H9 (cell line): Measurements from ENCODE around the gene CCDC93. TPM values are rescaled to one million over a fixed set of nuclear protein-coding genes. Genes with fewer than 3 reads are reported as not detected.
A peak's percentile ranks its signal among the peaks of the same experiment; 100 is the strongest.

ENCODE experiments used
- DNase-seq: peaks from one replicate; pipeline ENCODE4 v3.0.0-alpha.2; 2017
- H2AFZ ChIP-seq: one replicate; pipeline ENCODE4 v1.6.1; 2013; ENCODE audit warnings: mild to moderate bottlenecking, low read length, control low read depth, moderate library complexity
- H2AK5ac ChIP-seq: 2 replicates; pipeline ENCODE4 v1.6.1; 2013; ENCODE audit warnings: low read length, control low read depth, mixed read lengths; ENCODE audit not compliant: insufficient read length
- H2BK120ac ChIP-seq: one replicate; pipeline ENCODE4 v1.6.1; 2013; ENCODE audit warnings: low read depth, mild to moderate bottlenecking, low read length, control low read depth, inconsistent platforms; ENCODE audit not compliant: poor library complexity, severe bottlenecking
- H2BK12ac ChIP-seq: 2 replicates; pipeline ENCODE4 v1.6.1; 2013; ENCODE audit warnings: low read length, control low read depth, mixed read lengths, low read depth; ENCODE audit not compliant: insufficient read length
- H2BK15ac ChIP-seq: 2 replicates; pipeline ENCODE4 v1.6.1; 2013; ENCODE audit warnings: low read depth, low read length, control low read depth
- H2BK20ac ChIP-seq: one replicate; pipeline ENCODE4 v1.6.1; 2013; ENCODE audit warnings: low read depth, mild to moderate bottlenecking, low read length, control low read depth, inconsistent platforms; ENCODE audit not compliant: poor library complexity, severe bottlenecking
- H2BK5ac ChIP-seq: 2 replicates; pipeline ENCODE4 v1.6.1; 2013; ENCODE audit warnings: low read length, control low read depth, mixed read lengths; ENCODE audit not compliant: insufficient read length
- H3K14ac ChIP-seq: 2 replicates; pipeline ENCODE4 v1.6.1; 2013; ENCODE audit warnings: low read length, control low read depth; ENCODE audit not compliant: insufficient read depth
- H3K18ac ChIP-seq: 2 replicates; pipeline ENCODE4 v1.6.1; 2013; ENCODE audit warnings: low read depth, mild to moderate bottlenecking, mixed read lengths, low read length, control low read depth; ENCODE audit not compliant: insufficient read length
- H3K23ac ChIP-seq: 2 replicates; pipeline ENCODE4 v1.6.1; 2013; ENCODE audit warnings: low read length, control low read depth, mixed read lengths, low read depth; ENCODE audit not compliant: insufficient read length
- H3K23me2 ChIP-seq: 2 replicates; pipeline ENCODE4 v1.6.1; 2013; ENCODE audit warnings: low read depth, mild to moderate bottlenecking, mixed read lengths, low read length, control low read depth; ENCODE audit not compliant: insufficient read length, poor library complexity, severe bottlenecking
- H3K27ac ChIP-seq: 2 replicates; pipeline ENCODE4 v1.5.1; 2013; ENCODE audit warnings: low read length, control low read depth, mixed read lengths, low read depth; ENCODE audit not compliant: insufficient read length
- H3K27me3 ChIP-seq: 2 replicates; pipeline ENCODE4 v1.6.1; 2013; ENCODE audit warnings: low read length, control low read depth, inconsistent platforms; ENCODE audit not compliant: insufficient read depth
- H3K4ac ChIP-seq: 2 replicates; pipeline ENCODE4 v1.6.1; 2013; ENCODE audit warnings: low read depth, mild to moderate bottlenecking, control low read depth, inconsistent platforms, low read length, moderate library complexity
- H3K4me1 ChIP-seq: 2 replicates; pipeline ENCODE4 v1.6.1; 2013; ENCODE audit warnings: low read length, control low read depth, inconsistent platforms; ENCODE audit not compliant: insufficient read depth
- H3K4me2 ChIP-seq: 2 replicates; pipeline ENCODE4 v1.6.1; 2013; ENCODE audit warnings: low read length, control low read depth, mixed read lengths; ENCODE audit not compliant: insufficient read length, insufficient read depth
- H3K56ac ChIP-seq: 2 replicates; pipeline ENCODE4 v1.6.1; 2013; ENCODE audit warnings: low read depth, mild to moderate bottlenecking, mixed read lengths, low read length, control low read depth; ENCODE audit not compliant: insufficient read length
- H3K79me1 ChIP-seq: 2 replicates; pipeline ENCODE4 v1.6.1; 2013; ENCODE audit warnings: low read depth, mild to moderate bottlenecking, moderate library complexity, low read length, control low read depth, inconsistent platforms; ENCODE audit not compliant: insufficient read depth, poor library complexity, severe bottlenecking
- H3K79me2 ChIP-seq: 2 replicates; pipeline ENCODE4 v1.6.1; 2013; ENCODE audit warnings: low read length, control low read depth, inconsistent platforms; ENCODE audit not compliant: insufficient read depth
- H3K9ac ChIP-seq: 2 replicates; pipeline ENCODE4 v1.6.1; 2013; ENCODE audit warnings: low read length, control low read depth, mixed read lengths; ENCODE audit not compliant: insufficient read length; ENCODE audit errors: extremely low read depth
- H3K9me3 ChIP-seq: one replicate; pipeline ENCODE4 v1.6.1; 2013; ENCODE audit warnings: low read depth, low read length, inconsistent platforms; ENCODE audit not compliant: control insufficient read depth
- H3T11ph ChIP-seq: one replicate; pipeline ENCODE4 v1.6.1; 2013; ENCODE audit warnings: mild to moderate bottlenecking, low read length, control low read depth, inconsistent platforms
- H4K20me1 ChIP-seq: one replicate; pipeline ENCODE4 v1.6.1; 2013; ENCODE audit not compliant: control insufficient read depth, insufficient read length, insufficient read depth
- H4K5ac ChIP-seq: 2 replicates; pipeline ENCODE4 v1.6.1; 2013; ENCODE audit warnings: low read depth, mild to moderate bottlenecking, mixed read lengths, low read length, control low read depth; ENCODE audit not compliant: insufficient read length
- H4K8ac ChIP-seq: replicated peaks from 2 replicates; pipeline ENCODE4 v1.6.1; 2013; ENCODE audit warnings: low read length, control low read depth, mixed read lengths, low read depth; ENCODE audit not compliant: insufficient read length
- H4K91ac ChIP-seq: 2 replicates; pipeline ENCODE4 v1.6.1; 2013; ENCODE audit warnings: low read depth, mild to moderate bottlenecking, moderate library complexity, mixed read lengths, low read length, control low read depth; ENCODE audit not compliant: insufficient read length
- H3K27ac Mint-ChIP-seq, 3 experiments: 2 replicates in 2 of 3; 3 replicates in 1 of 3; pipeline ENCODE4 v1.8.0; 2020 to 2021; ENCODE audit warnings: mixed read lengths in 3 of 3, mild to moderate bottlenecking in 1 of 3, moderate library complexity in 1 of 3
- H3K27me3 Mint-ChIP-seq: 2 replicates; pipeline ENCODE4 v1.8.0; 2021; ENCODE audit warnings: low read depth, mild to moderate bottlenecking, moderate library complexity, mixed read lengths
- H3K36me3 Mint-ChIP-seq, 3 experiments: 2 replicates in 2 of 3; 3 replicates in 1 of 3; pipeline ENCODE4 v1.8.0; 2020 to 2021; ENCODE audit warnings: low read depth in 3 of 3, mixed read lengths in 3 of 3; ENCODE audit not compliant: insufficient read depth in 1 of 3
- H3K4me1 Mint-ChIP-seq, 2 experiments: 2 replicates each; pipeline ENCODE4 v1.8.0; 2020; ENCODE audit warnings: mixed read lengths in 2 of 2
- H3K4me3 Mint-ChIP-seq, 2 experiments: 2 replicates in 1 of 2; 3 replicates in 1 of 2; pipeline ENCODE4 v1.8.0; 2020 to 2021; ENCODE audit warnings: mild to moderate bottlenecking in 2 of 2, mixed read lengths in 2 of 2, moderate library complexity in 1 of 2
- H3K9me3 Mint-ChIP-seq, 2 experiments: 2 replicates in 1 of 2; 3 replicates in 1 of 2; pipeline ENCODE4 v1.8.0; 2020; ENCODE audit warnings: mild to moderate bottlenecking in 2 of 2, mixed read lengths in 2 of 2, moderate library complexity in 1 of 2
- CTCF ChIP-seq: fragments of 200-600 bp; sonication (generic); conservative IDR thresholded peaks from 3 replicates; pipeline ENCODE4 v1.8.0; 2021; ENCODE audit warnings: antibody characterized with exemption, mild to moderate bottlenecking
- WGBS: extraction: QIAGEN DNeasy Blood & Tissue Kit; methylation state at CpG from one replicate; pipeline ENCODE4 v1.1.7; 2013; ENCODE audit warnings: missing lambda C conversion rate, low lambda C conversion rate, mixed read lengths; ENCODE audit not compliant: insufficient read length; ENCODE audit errors: extremely low coverage; 5-methylcytosine and 5-hydroxymethylcytosine counted together
- total RNA-seq: library from RNA; stranded (reverse); gene quantifications from 2 replicates; pipeline ENCODE4 v1.2.1, GENCODE V29; 2021

The CCDC93 gene
- total RNA-seq, 1 experiment from 2014 or later, result 16.4 TPM

- H3K9me3 Mint-ChIP-seq, result peaks cover 2 to 3% of the 10 kb centered on the region in 2 experiments; a peak in 3 of 5 replicates
- H3K4me1 ChIP-seq, result no peaks in the 10 kb centered on the region; the same call in 1 of the 2 replicates
- H2BK12ac ChIP-seq, result no peak overlapping the region
- H4K5ac ChIP-seq, result no peak overlapping the region
- peak overlapping the region in 1 of 3 experiments; percentile 23; a peak in 1 of 7 replicates for H3K27ac Mint-ChIP-seq
- H2BK20ac ChIP-seq, result no peak overlapping the region
- H3K9ac ChIP-seq, result no peak overlapping the region
- H2AFZ ChIP-seq, result no peak overlapping the region
- no peak overlapping the region for H4K91ac ChIP-seq
- no peak overlapping the region for H3K23ac ChIP-seq
- H3K14ac ChIP-seq, result no peak overlapping the region
- no peak overlapping the region for H3K27ac ChIP-seq
- peaks cover 7% of the 10 kb centered on the region for H3K23me2 ChIP-seq
- H3K4me3 Mint-ChIP-seq, result peak overlapping the region; percentile 82 to 89
- H3K79me1 ChIP-seq, result no peaks in the 10 kb centered on the region
- no peak overlapping the region for H2BK120ac ChIP-seq
- peaks cover 6% of the 10 kb centered on the region; the same call in 1 of the 2 replicates for H3K27me3 ChIP-seq
- H3K18ac ChIP-seq, result no peak overlapping the region
- no peak overlapping the region for H3K56ac ChIP-seq
- no peaks in the 10 kb centered on the region for H4K20me1 ChIP-seq
- no peaks in the 10 kb centered on the region for H3K9me3 ChIP-seq
- TF ChIP-seq CTCF, result no peak
- no peak overlapping the region for H3K4ac ChIP-seq
- DNase-seq, result no peak
- H2BK15ac ChIP-seq, result no peak overlapping the region
- no peak overlapping the region for H4K8ac ChIP-seq
- H3K4me1 Mint-ChIP-seq, result peaks cover 12 to 17% of the 10 kb centered on the region in 2 experiments
- no peak overlapping the region for H2AK5ac ChIP-seq
- H2BK5ac ChIP-seq, result no peak overlapping the region
- no CpG with 5 or more reads among the region's 6 CpGs for WGBS
- no peak overlapping the region for H3T11ph ChIP-seq
- peaks cover 8% of the 10 kb centered on the region for H3K79me2 ChIP-seq
- H3K36me3 Mint-ChIP-seq, result peaks cover 4 to 8% (median 6%) of the 10 kb centered on the region in 3 experiments; a peak in 6 of 7 replicates
- H3K4me2 ChIP-seq, result peak overlapping the region; percentile 89
- H3K27me3 Mint-ChIP-seq, result peaks cover 32% of the 10 kb centered on the region
Measured at GRCh38 chr2:118012778-118013177, 1.1 kb downstream of the CCDC93 start.
